ENCODE results near the gene TSFM. TPM values are rescaled to one million over a fixed set of nuclear protein-coding genes. Genes with fewer than 3 reads are reported as not detected.

TSFM gene
- total RNA-seq, 1 experiment from 2014 or later = 48.7 TPM

- Mint-ChIP-seq H3K4me3 (peak overlapping the region; percentile 93), H3K36me3 (peaks cover 27% of the 10 kb centered on the region), H3K27ac (no peak overlapping the region), H3K9me3 (no peaks in the 10 kb centered on the region; the same call in 1 of the 2 replicates), H3K4me1 (peaks cover 20% of the 10 kb centered on the region), H3K27me3 (ENCODE audit: low read depth) (peaks cover 57% of the 10 kb centered on the region)
- CTCF ChIA-PET = interaction anchor here (1.5 to 4.7 kb wide), 4 partner anchors 13 to 285 kb away, joined by 6 to 34 read pairs (median 20); partner anchors contain the start of gene GLI1
- POLR2A ChIA-PET = interaction anchor here (1.0 to 1.8 kb wide), 2 partner anchors 8 to 13 kb away, joined by 4 to 12 read pairs; no protein-coding TSS in a partner anchor
- TF ChIP-seq, protein P1, sequence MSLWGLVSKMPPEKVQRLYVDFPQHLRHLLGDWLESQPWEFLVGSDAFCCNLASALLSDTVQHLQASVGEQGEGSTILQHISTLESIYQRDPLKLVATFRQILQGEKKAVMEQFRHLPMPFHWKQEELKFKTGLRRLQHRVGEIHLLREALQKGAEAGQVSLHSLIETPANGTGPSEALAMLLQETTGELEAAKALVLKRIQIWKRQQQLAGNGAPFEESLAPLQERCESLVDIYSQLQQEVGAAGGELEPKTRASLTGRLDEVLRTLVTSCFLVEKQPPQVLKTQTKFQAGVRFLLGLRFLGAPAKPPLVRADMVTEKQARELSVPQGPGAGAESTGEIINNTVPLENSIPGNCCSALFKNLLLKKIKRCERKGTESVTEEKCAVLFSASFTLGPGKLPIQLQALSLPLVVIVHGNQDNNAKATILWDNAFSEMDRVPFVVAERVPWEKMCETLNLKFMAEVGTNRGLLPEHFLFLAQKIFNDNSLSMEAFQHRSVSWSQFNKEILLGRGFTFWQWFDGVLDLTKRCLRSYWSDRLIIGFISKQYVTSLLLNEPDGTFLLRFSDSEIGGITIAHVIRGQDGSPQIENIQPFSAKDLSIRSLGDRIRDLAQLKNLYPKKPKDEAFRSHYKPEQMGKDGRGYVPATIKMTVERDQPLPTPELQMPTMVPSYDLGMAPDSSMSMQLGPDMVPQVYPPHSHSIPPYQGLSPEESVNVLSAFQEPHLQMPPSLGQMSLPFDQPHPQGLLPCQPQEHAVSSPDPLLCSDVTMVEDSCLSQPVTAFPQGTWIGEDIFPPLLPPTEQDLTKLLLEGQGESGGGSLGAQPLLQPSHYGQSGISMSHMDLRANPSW (CRISPR knock-in tag; conservative IDR thresholded peaks at IDR 0.05; ENCODE audit: low read depth) = no peak
- ATAC-seq (no peak), DNase-seq (ENCODE audit: low spot score) (no peak)
Measured at GRCh38 chr12:57743769-57744168, 38.8 kb upstream of the TSFM start.

DNA sequence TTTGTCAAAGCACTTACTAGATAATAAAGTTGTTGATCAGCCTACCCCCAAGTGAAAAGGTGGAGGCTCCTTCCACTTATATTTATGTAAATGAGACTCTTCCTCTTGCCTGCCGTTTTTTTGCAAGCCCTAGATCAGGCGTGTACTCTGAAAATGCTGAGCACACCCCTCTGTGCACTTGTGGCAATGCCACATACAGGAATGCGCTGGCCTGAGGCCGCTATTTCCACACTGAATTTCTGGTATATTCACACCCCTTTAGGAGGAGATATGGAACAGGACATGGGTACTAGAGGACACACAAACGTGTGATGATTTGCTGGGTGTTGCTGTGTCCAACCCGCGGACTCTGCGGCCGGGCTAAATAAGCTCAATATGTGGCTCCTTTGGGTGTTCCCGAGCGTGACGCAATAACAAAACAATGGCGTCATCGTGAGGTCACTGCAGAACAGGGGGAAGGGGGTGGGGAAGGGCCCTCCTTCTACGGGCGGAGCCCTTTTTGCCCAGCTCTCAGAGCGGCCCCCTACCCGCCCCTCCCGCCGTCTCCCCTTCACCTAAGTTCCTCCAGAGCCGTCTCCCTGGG lies 38.3 kb upstream of the TSFM start:
- CTCF ChIA-PET = interaction anchor here (1.1 to 4.7 kb wide), 7 partner anchors 12 to 519 kb away, joined by 3 to 34 read pairs (median 6); partner anchors contain the start of genes B4GALNT1 and GLI1
- H3K4me3 Mint-ChIP-seq = peak overlapping the region; percentile 93
- H3K4me1 Mint-ChIP-seq = peaks cover 16% of the 10 kb centered on the region
- peak; percentile 59 for DNase-seq (ENCODE audit: low spot score)
- H3K27ac Mint-ChIP-seq = peak overlapping the region; percentile 98
- no peaks in the 10 kb centered on the region; the same call in 1 of the 2 replicates for H3K9me3 Mint-ChIP-seq
- H3K36me3 Mint-ChIP-seq = peaks cover 32% of the 10 kb centered on the region
- ATAC-seq = no peak; the same call in 1 of the 2 replicates
- peak; percentile 85 for TF ChIP-seq CREM (CRISPR knock-in tag; IDR thresholded peaks at IDR 0.05)
- TF ChIP-seq ZNF416 (CRISPR knock-in tag; IDR thresholded peaks at IDR 0.05) = no peak
- 0 out of 2 replicates have a peak, but pooled peaks have one; percentile 40 for TF ChIP-seq CREB1 (CRISPR knock-in tag; IDR thresholded peaks at IDR 0.05)
- peak; percentile 99 for TF ChIP-seq ZBTB21 (CRISPR knock-in tag; IDR thresholded peaks at IDR 0.05; ENCODE audit: borderline replicate concordance)
- TF ChIP-seq, protein P2, sequence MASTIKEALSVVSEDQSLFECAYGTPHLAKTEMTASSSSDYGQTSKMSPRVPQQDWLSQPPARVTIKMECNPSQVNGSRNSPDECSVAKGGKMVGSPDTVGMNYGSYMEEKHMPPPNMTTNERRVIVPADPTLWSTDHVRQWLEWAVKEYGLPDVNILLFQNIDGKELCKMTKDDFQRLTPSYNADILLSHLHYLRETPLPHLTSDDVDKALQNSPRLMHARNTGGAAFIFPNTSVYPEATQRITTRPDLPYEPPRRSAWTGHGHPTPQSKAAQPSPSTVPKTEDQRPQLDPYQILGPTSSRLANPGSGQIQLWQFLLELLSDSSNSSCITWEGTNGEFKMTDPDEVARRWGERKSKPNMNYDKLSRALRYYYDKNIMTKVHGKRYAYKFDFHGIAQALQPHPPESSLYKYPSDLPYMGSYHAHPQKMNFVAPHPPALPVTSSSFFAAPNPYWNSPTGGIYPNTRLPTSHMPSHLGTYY (CRISPR knock-in tag; IDR thresholded peaks at IDR 0.05) = 0 out of 2 replicates have a peak, but pooled peaks have one; percentile 43
- no peak for TF ChIP-seq FOXP1 (CRISPR knock-in tag; IDR thresholded peaks at IDR 0.05; ENCODE audit: borderline replicate concordance)
- TF ChIP-seq GABPB1 (CRISPR knock-in tag; IDR thresholded peaks at IDR 0.05) = 0 out of 2 replicates have a peak, but pooled peaks have one; percentile 41
- TF ChIP-seq, protein P3, sequence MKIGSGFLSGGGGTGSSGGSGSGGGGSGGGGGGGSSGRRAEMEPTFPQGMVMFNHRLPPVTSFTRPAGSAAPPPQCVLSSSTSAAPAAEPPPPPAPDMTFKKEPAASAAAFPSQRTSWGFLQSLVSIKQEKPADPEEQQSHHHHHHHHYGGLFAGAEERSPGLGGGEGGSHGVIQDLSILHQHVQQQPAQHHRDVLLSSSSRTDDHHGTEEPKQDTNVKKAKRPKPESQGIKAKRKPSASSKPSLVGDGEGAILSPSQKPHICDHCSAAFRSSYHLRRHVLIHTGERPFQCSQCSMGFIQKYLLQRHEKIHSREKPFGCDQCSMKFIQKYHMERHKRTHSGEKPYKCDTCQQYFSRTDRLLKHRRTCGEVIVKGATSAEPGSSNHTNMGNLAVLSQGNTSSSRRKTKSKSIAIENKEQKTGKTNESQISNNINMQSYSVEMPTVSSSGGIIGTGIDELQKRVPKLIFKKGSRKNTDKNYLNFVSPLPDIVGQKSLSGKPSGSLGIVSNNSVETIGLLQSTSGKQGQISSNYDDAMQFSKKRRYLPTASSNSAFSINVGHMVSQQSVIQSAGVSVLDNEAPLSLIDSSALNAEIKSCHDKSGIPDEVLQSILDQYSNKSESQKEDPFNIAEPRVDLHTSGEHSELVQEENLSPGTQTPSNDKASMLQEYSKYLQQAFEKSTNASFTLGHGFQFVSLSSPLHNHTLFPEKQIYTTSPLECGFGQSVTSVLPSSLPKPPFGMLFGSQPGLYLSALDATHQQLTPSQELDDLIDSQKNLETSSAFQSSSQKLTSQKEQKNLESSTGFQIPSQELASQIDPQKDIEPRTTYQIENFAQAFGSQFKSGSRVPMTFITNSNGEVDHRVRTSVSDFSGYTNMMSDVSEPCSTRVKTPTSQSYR (CRISPR knock-in tag; IDR thresholded peaks at IDR 0.05) = peak; percentile 55; the same call in 1 of the 2 replicates
- peaks cover 52% of the 10 kb centered on the region for H3K27me3 Mint-ChIP-seq (ENCODE audit: low read depth)
- POLR2A ChIA-PET = interaction anchor here (0.9 to 1.8 kb wide), 7 partner anchors 8 to 291 kb away, joined by 3 to 12 read pairs (median 4); partner anchors contain the start of gene ATP23

GRCh38 chr12:57744777-57745484 lies 37.7 kb upstream of the TSFM start, which contains the start of gene TSPAN31:
Gene TSPAN31 (plus strand): TSS chr12:57745039. CDS start chr12:57745155, 116 bp downstream.
- Mint-ChIP-seq H3K27me3 (ENCODE audit: low read depth) (peaks cover 46% of the 10 kb centered on the region), H3K36me3 (peaks cover 36% of the 10 kb centered on the region), H3K4me1 (peaks cover 14% of the 10 kb centered on the region), H3K27ac (peak within 1 kb of the TSS; percentile 98), H3K9me3 (no peaks in the 10 kb centered on the region; the same call in 1 of the 2 replicates), H3K4me3 (peak within 1 kb of the TSS; percentile 93)
- ChIA-PET CTCF (interaction anchor here (0.7 to 4.7 kb wide), 11 partner anchors 8 to 520 kb away, joined by 3 to 34 read pairs (median 4); partner anchors contain the start of genes B4GALNT1 and GLI1), POLR2A (interaction anchor here (0.6 to 1.8 kb wide), 8 partner anchors 9 to 292 kb away, joined by 3 to 12 read pairs (median 4); partner anchors contain the start of genes ATP23 and EEF1AKMT3)
- ATAC-seq = peak; percentile 86
- peak; percentile 93 for DNase-seq (ENCODE audit: low spot score)
- TF ChIP-seq PRRX2 (CRISPR knock-in tag; IDR thresholded peaks at IDR 0.05) (peak; percentile 87), MAX (CRISPR knock-in tag; IDR thresholded peaks at IDR 0.05) (0 out of 2 replicates have a peak, but pooled peaks have one; percentile 5), ETV6 (CRISPR knock-in tag; IDR thresholded peaks at IDR 0.05) (peak; percentile 85; the same call in 1 of the 2 replicates), MYBL2 (CRISPR knock-in tag; IDR thresholded peaks at IDR 0.05) (no peak), ZNF121 (CRISPR knock-in tag; IDR thresholded peaks at IDR 0.05) (no peak), ZNF416 (CRISPR knock-in tag; IDR thresholded peaks at IDR 0.05) (peak; percentile 26; the same call in 1 of the 2 replicates), ATF3 (CRISPR knock-in tag; conservative IDR thresholded peaks at IDR 0.05) (no peak), SMAD3 (CRISPR knock-in tag; IDR thresholded peaks at IDR 0.05; ENCODE audit: borderline replicate concordance) (0 out of 2 replicates have a peak, but pooled peaks have one; percentile 16), USF2 (CRISPR knock-in tag; IDR thresholded peaks at IDR 0.05) (peak; percentile 50)
- TF ChIP-seq, protein P2 (CRISPR knock-in tag; IDR thresholded peaks at IDR 0.05) = peak; percentile 91
